Choroid plexus epithelial cell (primary cell): Measurements from ENCODE around the gene NRXN3.

ENCODE experiments used
- DNase-seq: peaks from one replicate; pipeline ENCODE4 v3.0.0-alpha.2; 2010; ENCODE audit warnings: low read depth
- H3K4me3 ChIP-seq: 2 replicates; pipeline ENCODE4 v1.5.1; 2011; ENCODE audit warnings: low read depth, mild to moderate bottlenecking, control low read depth, low read length, moderate library complexity
- CTCF ChIP-seq: conservative IDR thresholded peaks from 2 replicates; pipeline ENCODE4 v1.5.1; 2011; ENCODE audit warnings: low read depth, mild to moderate bottlenecking, control low read depth, inconsistent platforms, low read length, moderate library complexity

NRXN3 gene

GRCh38 chr14:79841433-79841832 lies 1671.3 kb downstream of the NRXN3 start:
- no peak overlapping the region for H3K4me3 ChIP-seq
- no peak for DNase-seq
- no peak for TF ChIP-seq CTCF

DNA sequence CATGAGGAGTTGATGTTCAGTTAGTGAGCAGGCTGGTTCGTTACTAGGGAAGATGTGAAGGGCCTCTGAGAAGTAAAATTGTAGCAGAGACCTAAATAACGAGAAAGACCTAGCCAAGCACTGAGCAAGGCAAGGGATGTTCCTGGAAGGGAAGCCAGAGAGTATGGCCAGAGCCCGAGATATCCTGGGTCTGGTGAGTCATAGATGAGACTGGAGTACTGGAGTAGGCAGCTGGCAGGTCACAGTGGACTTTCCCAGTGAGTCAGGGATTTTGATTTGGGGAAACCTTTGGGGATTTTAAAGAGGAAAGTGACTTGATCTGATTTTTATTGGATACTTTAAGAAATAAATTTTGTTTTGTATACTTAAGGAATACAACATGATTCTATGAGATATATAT lies 1672.1 kb downstream of the NRXN3 start:
- peak; percentile 74 for DNase-seq
- H3K4me3 ChIP-seq: no peak overlapping the region
- TF ChIP-seq CTCF: no peak

GRCh38 chr14:79852950-79853744 lies 1683.0 kb downstream of the NRXN3 start:
- no peak overlapping the region for H3K4me3 ChIP-seq
- DNase-seq: no peak
- no peak for TF ChIP-seq CTCF

GRCh38 chr14:79855789-79856188 lies 1685.6 kb downstream of the NRXN3 start:
- no peak overlapping the region for H3K4me3 ChIP-seq
- DNase-seq: peak; percentile 65
- no peak for TF ChIP-seq CTCF

DNA sequence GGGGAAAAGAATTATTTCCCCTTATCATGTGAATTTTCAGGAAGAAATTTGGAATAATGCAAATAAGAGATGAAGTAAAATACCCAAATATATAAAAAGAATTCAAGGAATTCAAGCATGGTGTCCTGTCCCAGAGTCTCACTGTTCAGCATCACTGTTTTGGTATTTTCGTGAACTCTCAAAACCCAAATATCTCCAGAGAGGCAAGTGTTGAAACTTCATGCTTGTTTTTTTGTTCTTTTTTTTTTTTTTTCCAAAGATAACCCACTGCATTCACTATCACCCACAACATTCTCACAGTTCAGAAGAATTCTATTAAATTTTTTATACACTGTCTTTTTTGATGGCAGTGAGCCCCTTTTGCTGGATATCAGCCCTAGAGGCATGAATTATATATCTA lies 1686.2 kb downstream of the NRXN3 start:
- H3K4me3 ChIP-seq: no peak overlapping the region
- no peak for TF ChIP-seq CTCF
- DNase-seq: peak; percentile 83

GRCh38 chr14:79861111-79861510 lies 1690.9 kb downstream of the NRXN3 start:
- DNase-seq: no peak
- no peak overlapping the region for H3K4me3 ChIP-seq
- peak; percentile 13 for TF ChIP-seq CTCF

DNA sequence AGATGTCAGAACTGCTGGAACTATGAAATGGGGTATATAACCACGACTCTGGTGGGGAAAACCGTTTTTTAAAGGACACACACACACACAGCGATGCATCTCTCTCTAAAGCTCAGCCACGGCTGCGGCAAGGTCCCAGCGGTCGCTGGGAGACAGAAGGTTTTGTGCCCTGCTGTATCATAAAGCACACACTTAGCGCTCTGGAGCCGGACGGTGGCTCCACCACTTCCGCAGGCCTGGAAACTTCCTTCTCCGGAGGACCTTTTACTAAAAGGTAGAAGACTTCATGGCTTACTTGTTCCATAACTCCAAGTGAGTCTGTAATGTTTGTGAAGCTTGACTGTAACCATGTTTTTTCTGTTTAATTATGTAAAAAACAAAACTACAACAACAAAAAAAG lies 1691.9 kb downstream of the NRXN3 start:
- H3K4me3 ChIP-seq: no peak overlapping the region
- no peak for TF ChIP-seq CTCF
- DNase-seq: no peak
